Peyer's patch (tissue), 4 donors: Measurements from ENCODE around the gene VNN1.

Experiments
- POLR2A ChIP-seq, 2 donors: fragments of 450-650 bp; IDR thresholded peaks; one replicate each; pipeline ENCODE4 v1.5.1; 2017; ENCODE audit warnings: antibody characterized with exemption in 2 of 2, mild to moderate bottlenecking in 2 of 2, moderate library complexity in 2 of 2
- TF ChIP-seq, protein P1 (sequence below), 6 experiments: fragments of 450-650 bp in 4 of 6; fragments of 200-600 bp in 2 of 6; sonication (generic) in 1 of 6; IDR thresholded peaks; one replicate each; pipeline ENCODE4 v1.5.1; 2017 to 2019; ENCODE audit warnings: antibody characterized with exemption in 6 of 6, mild to moderate bottlenecking in 3 of 6, moderate library complexity in 1 of 6

- TF ChIP-seq, protein P1, sequence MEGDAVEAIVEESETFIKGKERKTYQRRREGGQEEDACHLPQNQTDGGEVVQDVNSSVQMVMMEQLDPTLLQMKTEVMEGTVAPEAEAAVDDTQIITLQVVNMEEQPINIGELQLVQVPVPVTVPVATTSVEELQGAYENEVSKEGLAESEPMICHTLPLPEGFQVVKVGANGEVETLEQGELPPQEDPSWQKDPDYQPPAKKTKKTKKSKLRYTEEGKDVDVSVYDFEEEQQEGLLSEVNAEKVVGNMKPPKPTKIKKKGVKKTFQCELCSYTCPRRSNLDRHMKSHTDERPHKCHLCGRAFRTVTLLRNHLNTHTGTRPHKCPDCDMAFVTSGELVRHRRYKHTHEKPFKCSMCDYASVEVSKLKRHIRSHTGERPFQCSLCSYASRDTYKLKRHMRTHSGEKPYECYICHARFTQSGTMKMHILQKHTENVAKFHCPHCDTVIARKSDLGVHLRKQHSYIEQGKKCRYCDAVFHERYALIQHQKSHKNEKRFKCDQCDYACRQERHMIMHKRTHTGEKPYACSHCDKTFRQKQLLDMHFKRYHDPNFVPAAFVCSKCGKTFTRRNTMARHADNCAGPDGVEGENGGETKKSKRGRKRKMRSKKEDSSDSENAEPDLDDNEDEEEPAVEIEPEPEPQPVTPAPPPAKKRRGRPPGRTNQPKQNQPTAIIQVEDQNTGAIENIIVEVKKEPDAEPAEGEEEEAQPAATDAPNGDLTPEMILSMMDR (IDR thresholded peaks at IDR 0.05): no peak
- TF ChIP-seq POLR2A (IDR thresholded peaks at IDR 0.05): no peak
Measured at GRCh38 chr6:132685009-132685408, 28.8 kb downstream of the VNN1 start.
